GM12878 (cell line): ENCODE measurements around the gene LTC4S. TPM values are rescaled to one million over a fixed set of nuclear protein-coding genes. Genes with fewer than 3 reads are reported as not detected.
A peak's percentile ranks its signal among the peaks of the same experiment; 100 is the strongest.

Source experiments
- BACH1 ChIP-seq: fragments of 450-650 bp; IDR thresholded peaks from 2 replicates; pipeline ENCODE4 v1.6.1; 2017; ENCODE audit warnings: mild to moderate bottlenecking, borderline replicate concordance
- ESRRA ChIP-seq: IDR thresholded peaks from 2 replicates; pipeline ENCODE4 v1.6.1; 2012; ENCODE audit warnings: mild to moderate bottlenecking, low read length, improper control_type of control experiment
- HSF1 ChIP-seq: fragments of 150-350 bp; IDR thresholded peaks from 2 replicates; pipeline ENCODE4 v1.6.1; 2014; ENCODE audit warnings: mild to moderate bottlenecking, low read depth, low read length
- MAX ChIP-seq: IDR thresholded peaks from 2 replicates; pipeline ENCODE4 v1.6.1; 2012; ENCODE audit warnings: low read depth, low read length, improper control_type of control experiment
- MEF2B ChIP-seq: fragments of 450-650 bp; IDR thresholded peaks from 2 replicates; pipeline ENCODE4 v1.6.1; 2018; ENCODE audit warnings: mild to moderate bottlenecking, moderate library complexity; ENCODE audit not compliant: partially characterized antibody, poor library complexity, severe bottlenecking
- NFIC ChIP-seq: IDR thresholded peaks from 2 replicates; pipeline ENCODE4 v1.6.1; 2012; ENCODE audit warnings: low read depth, mild to moderate bottlenecking, inconsistent platforms, low read length, moderate library complexity
- NKRF ChIP-seq: fragments of 450-650 bp; conservative IDR thresholded peaks from 2 replicates; pipeline ENCODE4 v1.6.1; 2017; ENCODE audit warnings: mild to moderate bottlenecking, moderate library complexity
- PRDM15 ChIP-seq: fragments of 450-650 bp; formaldehyde crosslinking; IDR thresholded peaks from 2 replicates; pipeline ENCODE4 v1.4.0; 2020; ENCODE audit warnings: mild to moderate bottlenecking, moderate library complexity
- RB1 ChIP-seq: fragments of 450-650 bp; formaldehyde crosslinking; IDR thresholded peaks from 2 replicates; pipeline ENCODE4 v1.6.1; 2017; ENCODE audit warnings: mild to moderate bottlenecking, borderline replicate concordance
- REST ChIP-seq: IDR thresholded peaks from 2 replicates; pipeline ENCODE4 v1.6.1; 2012; ENCODE audit warnings: mild to moderate bottlenecking, low read depth, low read length
- RUNX3 ChIP-seq: IDR thresholded peaks from 2 replicates; pipeline ENCODE4 v1.6.1; 2012; ENCODE audit warnings: low read length, inconsistent platforms
- SKIL ChIP-seq: fragments of 450-650 bp; IDR thresholded peaks from 2 replicates; pipeline ENCODE4 v1.6.1; 2017; ENCODE audit warnings: mild to moderate bottlenecking, low read depth, inconsistent platforms; ENCODE audit not compliant: poor library complexity, severe bottlenecking
- SMAD1 ChIP-seq: fragments of 450-650 bp; IDR thresholded peaks from 2 replicates; pipeline ENCODE4 v1.6.1; 2018; ENCODE audit warnings: mild to moderate bottlenecking, low read depth; ENCODE audit not compliant: partially characterized antibody
- TBL1XR1 ChIP-seq: IDR thresholded peaks from 2 replicates; pipeline ENCODE4 v1.6.1; 2012; ENCODE audit warnings: low read depth, low read length, improper control_type of control experiment
- polyA plus RNA-seq, 11 experiments: library from polyadenylated mRNA; depleted of rRNA in 4 of 11; unstranded in 6 of 11; stranded (reverse) in 5 of 11; fragments of >200 nt; fragmentation: Nextera tagmentation in 4 of 11; fragmentation: Illumina TruSeq in 1 of 11; extraction: Ambion mirVana in 4 of 11; extraction: Trizol in 1 of 11; gene quantifications; 1 replicate in 1 of 11; 2 replicates in 10 of 11; pipeline versions ENCODE4 v1.2.1 to v1.2.3, GENCODE V29; 2011 to 2016; ENCODE audit warnings: inconsistent platforms in 2 of 11, missing spikeins in 2 of 11, low read depth in 1 of 11
- total RNA-seq, 4 experiments: library from RNA; depleted of rRNA in 3 of 4; stranded (reverse); fragments of >200 nt in 3 of 4; fragmentation: Illumina TruSeq in 1 of 4; extraction: Trizol in 1 of 4; gene quantifications; 2 replicates each; pipeline versions ENCODE4 v1.2.1 to v1.2.3, GENCODE V29; 2013 to 2021

The LTC4S gene
- total and polyA plus RNA-seq, 10 of the 15 experiments (the other 5 are each of a cell fraction or from before 2014, with no cell fraction given), result 0.78 to 3.6 (median 1.8) TPM; not detected in 5

GRCh38 chr5:179803651-179804554 is 10.1 kb downstream of the LTC4S start (continued):
- TF ChIP-seq REST (no peak), NFIC (no peak), SKIL (no peak), TBL1XR1 (no peak), ESRRA (no peak), HSF1 (no peak), RB1 (no peak), RUNX3 (0 out of 2 replicates have a peak, but pooled peaks have one; percentile 36), MAX (no peak), BACH1 (no peak), PRDM15 (CRISPR knock-in tag) (no peak), MEF2B (peak; percentile 14), SMAD1 (no peak), NKRF (0 out of 2 replicates have a peak, but pooled peaks have one; percentile 29)
